GM23248 (cell line): Measurements from ENCODE around the gene RNASET2. TPM values are rescaled to one million over a fixed set of nuclear protein-coding genes. Genes with fewer than 3 reads are reported as not detected.

Source experiments
- DNase-seq: peaks from one replicate; pipeline ENCODE4 v3.0.0-alpha.2; 2015
- H2AFZ ChIP-seq: fragments of 200-600 bp; sonication (generic); 2 replicates; pipeline ENCODE4 v1.6.1; 2016; ENCODE audit warnings: antibody characterized with exemption
- H3F3A ChIP-seq: fragments of 200-600 bp; sonication (generic); 2 replicates; pipeline ENCODE4 v1.6.1; 2016; ENCODE audit warnings: mild to moderate bottlenecking, antibody characterized with exemption, mixed run types; ENCODE audit not compliant: insufficient read depth
- H3K27ac ChIP-seq: fragments of 200-600 bp; sonication (generic); 2 replicates; pipeline ENCODE4 v1.5.1; 2016; ENCODE audit warnings: mild to moderate bottlenecking
- H3K27me3 ChIP-seq: fragments of 200-600 bp; sonication (generic); replicated peaks from 2 replicates; pipeline ENCODE4 v1.6.1; 2016; ENCODE audit warnings: mild to moderate bottlenecking; ENCODE audit not compliant: insufficient read depth
- H3K36me3 ChIP-seq: fragments of 200-600 bp; sonication (generic); 2 replicates; pipeline ENCODE4 v1.6.1; 2016; ENCODE audit warnings: low read depth, mild to moderate bottlenecking
- H3K4me1 ChIP-seq: fragments of 200-600 bp; sonication (generic); 2 replicates; pipeline ENCODE4 v1.6.1; 2016; ENCODE audit warnings: mild to moderate bottlenecking; ENCODE audit not compliant: insufficient read depth
- H3K4me2 ChIP-seq: fragments of 200-600 bp; sonication (generic); one replicate; pipeline ENCODE4 v1.6.1; 2016; ENCODE audit warnings: mild to moderate bottlenecking; ENCODE audit not compliant: unreplicated experiment
- H3K4me3 ChIP-seq: fragments of 200-600 bp; sonication (generic); 2 replicates; pipeline ENCODE4 v1.5.1; 2016; ENCODE audit warnings: mild to moderate bottlenecking
- H3K79me2 ChIP-seq: fragments of 200-600 bp; sonication (generic); 2 replicates; pipeline ENCODE4 v1.6.1; 2016; ENCODE audit warnings: mild to moderate bottlenecking; ENCODE audit not compliant: insufficient read depth
- H3K9ac ChIP-seq: fragments of 200-600 bp; sonication (generic); 2 replicates; pipeline ENCODE4 v1.6.1; 2016; ENCODE audit warnings: mild to moderate bottlenecking
- H3K9me2 ChIP-seq: fragments of 200-600 bp; sonication (generic); 2 replicates; pipeline ENCODE4 v1.6.1; 2016; ENCODE audit warnings: mixed run types, mild to moderate bottlenecking, moderate library complexity; ENCODE audit not compliant: insufficient read depth
- H3K9me3 ChIP-seq: fragments of 200-600 bp; sonication (generic); one replicate; pipeline ENCODE4 v1.6.1; 2017; ENCODE audit warnings: low read depth
- H4K20me1 ChIP-seq: fragments of 200-600 bp; sonication (generic); 2 replicates; pipeline ENCODE4 v1.6.0; 2016; ENCODE audit not compliant: insufficient read depth
- EZH2 ChIP-seq: fragments of 200-600 bp; sonication (generic); IDR thresholded peaks from 2 replicates; pipeline ENCODE4 v1.6.1; 2018; ENCODE audit warnings: antibody characterized with exemption, mild to moderate bottlenecking; ENCODE audit not compliant: insufficient read depth, poor library complexity, severe bottlenecking
- EZH2phosphoT487 ChIP-seq: fragments of 200-600 bp; sonication (generic); IDR thresholded peaks from 2 replicates; pipeline ENCODE4 v1.6.1; 2018; ENCODE audit warnings: antibody characterized with exemption, moderate library complexity, mild to moderate bottlenecking, low read depth; ENCODE audit not compliant: insufficient read depth
- WGBS, 2 experiments: methylation state at CpG; one replicate each; pipeline ENCODE4 v1.1.6; 2015 to 2017; ENCODE audit warnings: low lambda C conversion rate in 2 of 2, low coverage in 1 of 2; ENCODE audit errors: missing lambda C conversion rate in 2 of 2; 5-methylcytosine and 5-hydroxymethylcytosine counted together
- in situ Hi-C: fragments of 300-500 bp; cut with MboI; formaldehyde crosslinking; loops from 2 replicates; pipeline ENCODE4 v1.15.0; 2020
- polyA plus RNA-seq: library from polyadenylated mRNA; unstranded; fragments of >200 nt; fragmentation: Nextera tagmentation; extraction: Ambion mirVana; gene quantifications from 2 replicates; pipeline ENCODE4 v1.2.1, GENCODE V29; 2016
- total RNA-seq: library from RNA; depleted of rRNA; stranded (reverse); fragments of >200 nt; shearing (Covaris generic); gene quantifications from 2 replicates; pipeline ENCODE4 v1.2.3, GENCODE V29; 2014

The RNASET2 gene
- total and polyA plus RNA-seq, 2 experiments from 2014 or later = 26.8 to 34.4 TPM

DNA sequence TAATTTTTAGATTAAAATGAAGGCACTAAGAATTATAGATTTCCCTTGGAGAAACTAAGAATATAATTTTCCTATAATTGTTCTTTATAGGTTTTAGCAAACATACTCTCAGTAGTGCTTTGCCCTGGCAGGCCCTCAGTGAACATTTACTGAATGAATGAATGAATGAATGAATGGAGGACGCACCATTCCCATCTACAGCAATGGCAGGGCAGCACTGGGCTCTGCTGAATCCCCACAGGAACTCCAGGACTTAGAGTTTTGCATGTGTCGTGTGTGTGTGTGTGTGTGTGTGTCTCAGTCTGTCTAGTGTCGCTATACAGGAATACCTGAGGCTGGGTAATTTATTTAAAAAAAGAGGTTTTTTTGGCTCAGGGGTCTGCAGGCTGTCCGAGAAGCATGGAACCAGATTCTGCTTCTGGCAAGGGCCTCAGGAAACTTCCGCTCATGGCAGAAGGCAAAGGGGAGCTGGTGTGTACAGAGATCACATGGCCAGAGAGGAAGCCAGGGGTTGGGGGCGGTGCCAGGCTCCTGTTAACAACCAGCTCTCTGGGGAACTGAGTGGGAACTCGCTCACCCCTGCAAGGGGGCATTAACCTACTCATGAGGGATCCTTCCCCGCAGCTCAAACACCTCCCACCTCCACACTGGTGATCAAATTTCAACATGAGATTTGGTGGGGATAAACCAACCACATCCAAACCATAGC lies 20.1 kb downstream of the RNASET2 start:
- Histone ChIP-seq H3K27ac (no peak overlapping the region), H3K4me1 (no peaks in the 10 kb centered on the region), H3K9ac (no peak overlapping the region), H3K4me3 (no peak overlapping the region), H3K9me2 (no peaks in the 10 kb centered on the region), H3F3A (no peaks in the 10 kb centered on the region), H3K27me3 (no peaks in the 10 kb centered on the region), H3K79me2 (no peaks in the 10 kb centered on the region), H4K20me1 (no peaks in the 10 kb centered on the region; the same call in 1 of the 2 replicates), H2AFZ (no peak overlapping the region), H3K9me3 (no peaks in the 10 kb centered on the region), H3K36me3 (no peaks in the 10 kb centered on the region), H3K4me2 (no peak overlapping the region)
- TF ChIP-seq EZH2 (no peak), EZH2phosphoT487 (no peak)
- 61 to 64% methylated on average over 8 of the region's 8 CpGs for WGBS, 2 experiments
- DNase-seq = no peak
- in situ Hi-C loops = no loop called here

DNA sequence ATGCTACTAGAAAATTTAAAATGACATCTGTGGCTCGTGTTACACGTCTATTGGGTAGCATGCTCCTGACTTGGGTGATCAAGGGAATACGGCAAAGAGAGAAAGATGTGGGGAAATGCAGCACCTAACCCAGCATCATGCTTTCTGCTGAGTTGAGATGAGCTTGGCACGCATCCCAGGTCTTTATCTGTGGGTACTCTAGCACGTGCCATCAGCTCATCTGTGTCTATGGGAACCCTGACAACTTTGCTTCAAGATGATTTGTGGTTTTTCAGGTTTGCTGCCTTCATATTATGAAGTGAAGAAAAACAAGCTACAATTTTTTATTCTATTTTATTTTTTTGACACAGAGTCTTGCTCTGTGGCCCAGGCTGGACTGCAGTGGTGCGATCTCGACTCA lies 21.0 kb downstream of the RNASET2 start:
- in situ Hi-C loops = no loop called here
- no peaks in the 10 kb centered on the region for H3F3A ChIP-seq
- H4K20me1 ChIP-seq = no peaks in the 10 kb centered on the region; the same call in 1 of the 2 replicates
- H3K36me3 ChIP-seq = no peaks in the 10 kb centered on the region
- H3K9me3 ChIP-seq = no peaks in the 10 kb centered on the region
- no peak overlapping the region for H2AFZ ChIP-seq
- TF ChIP-seq EZH2phosphoT487 (no peak), EZH2 (no peak)
- no peak for DNase-seq
- no peak overlapping the region for H3K4me3 ChIP-seq
- no peaks in the 10 kb centered on the region for H3K4me1 ChIP-seq
- no peaks in the 10 kb centered on the region for H3K79me2 ChIP-seq
- H3K9me2 ChIP-seq = no peaks in the 10 kb centered on the region
- H3K4me2 ChIP-seq = no peak overlapping the region
- 76 to 82% methylated on average over 7 of the region's 7 CpGs for whole genome bisulfite sequencing, 2 experiments
- H3K9ac ChIP-seq = no peak overlapping the region
- H3K27me3 ChIP-seq = no peaks in the 10 kb centered on the region
- no peak overlapping the region for H3K27ac ChIP-seq

DNA sequence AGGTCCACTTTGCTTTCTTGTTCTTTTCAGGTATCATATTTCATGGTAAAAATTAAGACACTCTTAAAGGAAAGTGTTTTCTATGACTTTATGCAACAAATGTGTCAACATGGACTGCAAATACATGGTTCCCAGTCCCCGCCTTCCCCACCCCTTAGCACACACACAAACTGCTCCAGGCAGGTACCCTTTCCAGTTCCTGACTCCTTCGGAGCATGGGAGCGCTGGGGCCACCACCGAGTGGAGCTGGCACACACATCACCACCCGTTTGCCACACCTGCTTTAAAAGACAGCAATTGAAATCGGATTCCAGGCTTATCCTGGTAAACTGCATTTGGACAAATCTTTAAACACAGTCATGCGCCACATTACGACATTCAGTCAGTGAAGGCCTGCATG lies 22.2 kb downstream of the RNASET2 start:
- H3K9me2 ChIP-seq = no peaks in the 10 kb centered on the region
- no peaks in the 10 kb centered on the region for H3K27me3 ChIP-seq
- H4K20me1 ChIP-seq = no peaks in the 10 kb centered on the region; the same call in 1 of the 2 replicates
- no peaks in the 10 kb centered on the region for H3K9me3 ChIP-seq
- H3K9ac ChIP-seq = no peak overlapping the region
- H3F3A ChIP-seq = no peaks in the 10 kb centered on the region
- no peaks in the 10 kb centered on the region for H3K79me2 ChIP-seq
- in situ Hi-C loops = no loop called here
- no peak overlapping the region for H3K27ac ChIP-seq
- H2AFZ ChIP-seq = no peak overlapping the region
- H3K36me3 ChIP-seq = no peaks in the 10 kb centered on the region
- no peaks in the 10 kb centered on the region for H3K4me1 ChIP-seq
- WGBS, 2 experiments = 81 to 83% methylated on average over 8 of the region's 8 CpGs
- H3K4me2 ChIP-seq = no peak overlapping the region
- no peak for TF ChIP-seq EZH2phosphoT487
- TF ChIP-seq EZH2 = no peak
- no peak for DNase-seq
- H3K4me3 ChIP-seq = no peak overlapping the region

DNA sequence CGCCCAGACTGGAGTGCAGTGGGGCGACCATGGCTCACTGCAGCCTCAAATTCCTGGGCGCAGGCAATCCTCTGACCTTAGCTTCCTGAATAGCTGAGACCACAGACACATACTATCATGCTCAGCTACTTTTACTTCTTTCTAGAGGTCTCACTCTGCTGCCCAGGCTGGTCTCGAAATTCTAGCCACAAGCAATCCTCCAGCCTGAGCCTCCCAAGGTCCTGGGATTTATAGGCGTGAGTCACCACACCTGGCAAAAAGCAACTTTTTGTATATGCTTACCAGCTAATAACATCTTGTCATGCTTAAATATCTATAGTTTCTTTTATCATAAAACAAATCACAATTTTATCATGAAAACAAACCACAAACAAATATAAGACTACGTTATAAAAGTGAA lies 23.0 kb downstream of the RNASET2 start:
- H3K27ac ChIP-seq = no peak overlapping the region
- 93 to 95% methylated on average over 6 of the region's 6 CpGs for WGBS, 2 experiments
- in situ Hi-C loops = no loop called here
- no peak overlapping the region for H2AFZ ChIP-seq
- H3K27me3 ChIP-seq = no peaks in the 10 kb centered on the region
- no peaks in the 10 kb centered on the region for H3F3A ChIP-seq
- H3K79me2 ChIP-seq = no peaks in the 10 kb centered on the region
- no peaks in the 10 kb centered on the region for H3K4me1 ChIP-seq
- no peaks in the 10 kb centered on the region for H3K9me2 ChIP-seq
- no peak overlapping the region for H3K4me3 ChIP-seq
- H4K20me1 ChIP-seq = no peaks in the 10 kb centered on the region; the same call in 1 of the 2 replicates
- H3K4me2 ChIP-seq = no peak overlapping the region
- H3K9ac ChIP-seq = no peak overlapping the region
- no peaks in the 10 kb centered on the region for H3K9me3 ChIP-seq
- no peak for DNase-seq
- no peak for TF ChIP-seq EZH2
- no peaks in the 10 kb centered on the region for H3K36me3 ChIP-seq
